Neural cell (in vitro differentiated cells): Measurements from ENCODE around the gene COL6A6. TPM values are rescaled to one million over a fixed set of nuclear protein-coding genes. Genes with fewer than 3 reads are reported as not detected.
"Not testable (repeated sequence)": the region's sequence is repeated elsewhere in the genome, so short reads cannot be mapped to it uniquely, and the experiment has no call there.

Source experiments
- H2AFZ ChIP-seq: fragments of 200-600, 300-800 bp; sonication (generic), shearing (Covaris generic); 2 replicates; pipeline ENCODE4 v1.6.0; 2014; ENCODE audit warnings: low read depth, mild to moderate bottlenecking, antibody characterized with exemption, low read length, moderate library complexity
- H3F3A ChIP-seq: fragments of 200-600 bp; shearing (Covaris generic); 2 replicates; pipeline ENCODE4 v1.6.1; 2016; ENCODE audit warnings: mild to moderate bottlenecking, moderate library complexity, mixed read lengths, antibody characterized with exemption, low read length; ENCODE audit not compliant: insufficient read depth, poor library complexity, severe bottlenecking
- H3K27ac ChIP-seq: fragments of 200-600, 300-800 bp; sonication (generic), shearing (Covaris generic); 2 replicates; pipeline ENCODE4 v1.5.1; 2014; ENCODE audit warnings: mild to moderate bottlenecking, low read length, moderate library complexity
- H3K27me3 ChIP-seq: fragments of 300-800, 200-600 bp; sonication (generic), shearing (Covaris generic); 2 replicates; pipeline ENCODE4 v1.6.0; 2014; ENCODE audit warnings: mild to moderate bottlenecking, low read depth, low read length, moderate library complexity; ENCODE audit not compliant: insufficient read depth
- H3K36me3 ChIP-seq: fragments of 300-800, 200-600 bp; sonication (generic), shearing (Covaris generic); 2 replicates; pipeline ENCODE4 v1.5.1; 2014; ENCODE audit warnings: mild to moderate bottlenecking, antibody characterized with exemption, low read length, moderate library complexity; ENCODE audit not compliant: insufficient read depth
- H3K4me2 ChIP-seq: fragments of 300-800, 200-600 bp; sonication (generic), shearing (Covaris generic); 2 replicates; pipeline ENCODE4 v1.6.0; 2014; ENCODE audit warnings: mild to moderate bottlenecking, low read length
- H3K4me3 ChIP-seq: fragments of 300-800, 200-600 bp; sonication (generic), shearing (Covaris generic); 2 replicates; pipeline ENCODE4 v1.5.1; 2014; ENCODE audit warnings: mild to moderate bottlenecking, low read length, moderate library complexity
- H3K79me2 ChIP-seq: fragments of 200-600 bp; shearing (Covaris generic); replicated peaks from 2 replicates; pipeline ENCODE4 v1.6.0; 2014; ENCODE audit warnings: mild to moderate bottlenecking, low read length, moderate library complexity; ENCODE audit not compliant: insufficient read depth
- H3K9ac ChIP-seq: fragments of 300-800, 200-600 bp; sonication (generic), shearing (Covaris generic); 2 replicates; pipeline ENCODE4 v1.6.1; 2016; ENCODE audit warnings: mild to moderate bottlenecking, low read length, mixed read lengths
- H3K9me2 ChIP-seq: fragments of 200-600 bp; shearing (Covaris generic); 2 replicates; pipeline ENCODE4 v1.6.1; 2016; ENCODE audit warnings: mild to moderate bottlenecking, low read length, mixed read lengths; ENCODE audit not compliant: insufficient read depth
- H3K9me3 ChIP-seq: fragments of 200-600, 300-800 bp; sonication (generic), shearing (Covaris generic); 2 replicates; pipeline ENCODE4 v1.6.1; 2016; ENCODE audit warnings: mild to moderate bottlenecking, mixed run types, low read length, moderate library complexity, mixed read lengths
- H4K20me1 ChIP-seq: fragments of 200-600 bp; shearing (Covaris generic); 2 replicates; pipeline ENCODE4 v1.6.1; 2016; ENCODE audit warnings: mild to moderate bottlenecking, mixed run types; ENCODE audit not compliant: insufficient read depth
- EP300 ChIP-seq: fragments of 450-650 bp; conservative IDR thresholded peaks from 2 replicates; pipeline ENCODE4 v1.6.1; 2014; ENCODE audit warnings: antibody characterized with exemption, mild to moderate bottlenecking, moderate library complexity; ENCODE audit not compliant: poor library complexity, severe bottlenecking
- EZH2 ChIP-seq: fragments of 200-600, 300-800 bp; shearing (Covaris generic), sonication (generic); IDR thresholded peaks from 2 replicates; pipeline ENCODE4 v1.6.1; 2014; ENCODE audit warnings: antibody characterized with exemption, low read length, borderline replicate concordance, mild to moderate bottlenecking; ENCODE audit not compliant: insufficient read depth, poor library complexity, severe bottlenecking
- MXI1 ChIP-seq: fragments of 450-650 bp; conservative IDR thresholded peaks from 2 replicates; pipeline ENCODE4 v1.6.1; 2014; ENCODE audit warnings: antibody characterized with exemption, mild to moderate bottlenecking; ENCODE audit not compliant: poor library complexity, severe bottlenecking
- POLR2AphosphoS5 ChIP-seq: IDR thresholded peaks from 2 replicates; pipeline ENCODE4 v1.6.1; 2012
- RAD21 ChIP-seq: fragments of 450-650 bp; conservative IDR thresholded peaks from 2 replicates; pipeline ENCODE4 v1.6.1; 2014; ENCODE audit warnings: antibody characterized with exemption, mild to moderate bottlenecking, moderate library complexity
- SMC3 ChIP-seq: fragments of 450-650 bp; conservative IDR thresholded peaks from 2 replicates; pipeline ENCODE4 v1.6.1; 2014; ENCODE audit warnings: antibody characterized with exemption, mild to moderate bottlenecking, moderate library complexity; ENCODE audit not compliant: poor library complexity
- TAF1 ChIP-seq: IDR thresholded peaks from 2 replicates; pipeline ENCODE4 v1.6.1; 2012; ENCODE audit warnings: low read depth
- polyA plus RNA-seq: library from polyadenylated mRNA; depleted of rRNA; stranded (reverse); fragments of >200 nt; gene quantifications from 2 replicates; pipeline ENCODE4 v1.2.3, GENCODE V29; 2014
- TF ChIP-seq, protein P1 (sequence below): IDR thresholded peaks from 2 replicates; pipeline ENCODE4 v1.6.1; 2012; ENCODE audit warnings: borderline replicate concordance
- TF ChIP-seq, protein P2 (sequence below): fragments of 450-650 bp; IDR thresholded peaks from 2 replicates; pipeline ENCODE4 v1.5.1; 2014; ENCODE audit warnings: antibody characterized with exemption, mild to moderate bottlenecking, moderate library complexity; ENCODE audit not compliant: poor library complexity, severe bottlenecking

The COL6A6 gene
- polyA plus RNA-seq, 1 donor from 2014 or later: not detected

DNA sequence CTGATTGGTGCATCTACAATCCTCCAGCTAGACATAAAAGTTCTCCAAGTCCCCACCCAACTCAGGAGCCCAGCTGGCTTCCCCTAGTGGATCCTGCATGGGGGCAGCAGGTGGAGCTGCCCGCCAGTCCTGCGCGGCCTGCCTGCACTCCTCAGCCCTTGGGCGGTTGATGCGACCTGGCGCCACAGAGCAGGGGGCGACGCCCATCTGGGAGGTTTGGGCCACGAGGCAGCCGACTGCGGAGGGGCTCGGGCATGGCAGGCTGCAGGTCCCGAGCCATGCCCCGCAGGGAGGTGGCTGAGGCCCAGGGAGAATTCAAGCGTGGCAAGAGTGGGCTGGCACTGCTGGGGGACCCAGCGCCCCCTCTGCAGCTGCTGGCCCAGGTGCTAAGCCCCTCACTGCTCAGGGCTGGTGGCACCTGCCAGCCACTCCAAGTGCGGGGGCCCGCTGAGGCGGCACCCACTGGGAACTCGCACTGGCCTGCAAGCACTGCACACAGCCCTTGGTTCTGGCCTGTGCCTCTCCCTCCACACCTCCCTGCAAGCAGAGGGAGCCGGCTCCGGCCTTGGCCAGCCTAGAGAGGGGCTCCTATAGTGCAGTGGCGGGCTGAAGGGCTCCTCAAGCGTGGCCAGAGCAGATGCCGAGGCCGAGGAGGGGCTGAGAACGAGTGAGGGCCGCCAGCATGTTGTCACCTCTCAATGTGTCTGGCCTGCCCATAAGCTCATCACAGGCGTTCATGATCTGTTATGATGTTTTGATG, 30.1 kb downstream of the COL6A6 start:
- Histone ChIP-seq H3K9ac (no peak overlapping the region), H4K20me1 (no peaks in the 10 kb centered on the region), H3F3A (no peaks in the 10 kb centered on the region), H2AFZ (no peak overlapping the region), H3K4me2 (no peak overlapping the region), H3K36me3 (no peaks in the 10 kb centered on the region), H3K79me2 (no peaks in the 10 kb centered on the region), H3K9me3 (no peaks in the 10 kb centered on the region), H3K27ac (no peak overlapping the region), H3K27me3 (no peaks in the 10 kb centered on the region), H3K9me2 (no peaks in the 10 kb centered on the region), H3K4me3 (no peak overlapping the region)
- no peak for TF ChIP-seq MXI1

DNA sequence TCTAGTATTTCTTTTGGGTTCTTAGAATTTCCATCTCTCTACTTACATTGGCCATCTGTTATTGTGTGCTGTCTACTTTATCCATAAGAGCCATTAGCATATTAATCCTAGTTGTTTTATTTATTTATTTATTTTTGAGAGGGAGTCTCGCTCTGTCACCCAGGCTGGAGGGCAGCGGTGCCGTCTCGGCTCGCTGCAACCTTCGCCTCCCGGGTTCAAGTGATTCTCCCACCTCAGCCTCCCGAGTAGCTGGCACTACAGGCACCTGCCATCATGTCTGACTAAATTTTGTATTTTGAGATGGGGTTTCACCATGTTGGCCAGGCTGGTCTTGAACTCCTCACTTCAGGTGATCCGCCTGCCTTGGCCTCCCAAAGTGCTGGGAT, 30.7 kb downstream of the COL6A6 start:
- not testable (repeated sequence) for H3K27me3 ChIP-seq, H3K4me2 ChIP-seq

DNA sequence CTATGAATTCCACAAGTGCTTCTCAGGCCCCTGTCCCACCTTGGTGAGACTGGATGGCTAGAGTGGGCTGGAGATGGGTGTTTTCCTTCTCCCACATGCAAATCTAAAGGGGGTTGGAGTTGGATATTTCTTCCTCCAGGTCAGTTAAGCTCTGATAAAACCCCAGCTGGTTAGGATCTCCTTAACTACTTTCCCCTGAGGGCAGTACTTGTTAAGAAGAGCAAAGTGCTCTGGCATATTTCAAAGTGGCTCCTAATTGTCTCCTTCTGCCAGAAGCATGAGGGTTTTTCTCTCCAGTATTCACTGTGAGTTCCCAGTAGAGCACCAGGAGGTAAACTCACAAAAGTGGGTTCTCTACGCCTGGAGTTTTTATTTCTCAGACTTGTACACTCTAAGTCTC, 31.4 kb downstream of the COL6A6 start:
- Histone ChIP-seq H3K27me3 (no peaks in the 10 kb centered on the region), H3K9ac (no peak overlapping the region), H3K9me3 (no peaks in the 10 kb centered on the region), H4K20me1 (no peaks in the 10 kb centered on the region), H3K4me3 (no peak overlapping the region), H3K36me3 (no peaks in the 10 kb centered on the region), H2AFZ (no peak overlapping the region), H3K79me2 (no peaks in the 10 kb centered on the region), H3K9me2 (no peaks in the 10 kb centered on the region), H3K27ac (no peak overlapping the region), H3F3A (no peaks in the 10 kb centered on the region), H3K4me2 (no peak overlapping the region)
- TF ChIP-seq MXI1 (no peak), EP300 (no peak), RAD21 (no peak), TAF1 (no peak), POLR2AphosphoS5 (no peak), SMC3 (no peak), EZH2 (no peak)
- TF ChIP-seq, protein P1, sequence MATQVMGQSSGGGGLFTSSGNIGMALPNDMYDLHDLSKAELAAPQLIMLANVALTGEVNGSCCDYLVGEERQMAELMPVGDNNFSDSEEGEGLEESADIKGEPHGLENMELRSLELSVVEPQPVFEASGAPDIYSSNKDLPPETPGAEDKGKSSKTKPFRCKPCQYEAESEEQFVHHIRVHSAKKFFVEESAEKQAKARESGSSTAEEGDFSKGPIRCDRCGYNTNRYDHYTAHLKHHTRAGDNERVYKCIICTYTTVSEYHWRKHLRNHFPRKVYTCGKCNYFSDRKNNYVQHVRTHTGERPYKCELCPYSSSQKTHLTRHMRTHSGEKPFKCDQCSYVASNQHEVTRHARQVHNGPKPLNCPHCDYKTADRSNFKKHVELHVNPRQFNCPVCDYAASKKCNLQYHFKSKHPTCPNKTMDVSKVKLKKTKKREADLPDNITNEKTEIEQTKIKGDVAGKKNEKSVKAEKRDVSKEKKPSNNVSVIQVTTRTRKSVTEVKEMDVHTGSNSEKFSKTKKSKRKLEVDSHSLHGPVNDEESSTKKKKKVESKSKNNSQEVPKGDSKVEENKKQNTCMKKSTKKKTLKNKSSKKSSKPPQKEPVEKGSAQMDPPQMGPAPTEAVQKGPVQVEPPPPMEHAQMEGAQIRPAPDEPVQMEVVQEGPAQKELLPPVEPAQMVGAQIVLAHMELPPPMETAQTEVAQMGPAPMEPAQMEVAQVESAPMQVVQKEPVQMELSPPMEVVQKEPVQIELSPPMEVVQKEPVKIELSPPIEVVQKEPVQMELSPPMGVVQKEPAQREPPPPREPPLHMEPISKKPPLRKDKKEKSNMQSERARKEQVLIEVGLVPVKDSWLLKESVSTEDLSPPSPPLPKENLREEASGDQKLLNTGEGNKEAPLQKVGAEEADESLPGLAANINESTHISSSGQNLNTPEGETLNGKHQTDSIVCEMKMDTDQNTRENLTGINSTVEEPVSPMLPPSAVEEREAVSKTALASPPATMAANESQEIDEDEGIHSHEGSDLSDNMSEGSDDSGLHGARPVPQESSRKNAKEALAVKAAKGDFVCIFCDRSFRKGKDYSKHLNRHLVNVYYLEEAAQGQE: no peak
- TF ChIP-seq, protein P2, sequence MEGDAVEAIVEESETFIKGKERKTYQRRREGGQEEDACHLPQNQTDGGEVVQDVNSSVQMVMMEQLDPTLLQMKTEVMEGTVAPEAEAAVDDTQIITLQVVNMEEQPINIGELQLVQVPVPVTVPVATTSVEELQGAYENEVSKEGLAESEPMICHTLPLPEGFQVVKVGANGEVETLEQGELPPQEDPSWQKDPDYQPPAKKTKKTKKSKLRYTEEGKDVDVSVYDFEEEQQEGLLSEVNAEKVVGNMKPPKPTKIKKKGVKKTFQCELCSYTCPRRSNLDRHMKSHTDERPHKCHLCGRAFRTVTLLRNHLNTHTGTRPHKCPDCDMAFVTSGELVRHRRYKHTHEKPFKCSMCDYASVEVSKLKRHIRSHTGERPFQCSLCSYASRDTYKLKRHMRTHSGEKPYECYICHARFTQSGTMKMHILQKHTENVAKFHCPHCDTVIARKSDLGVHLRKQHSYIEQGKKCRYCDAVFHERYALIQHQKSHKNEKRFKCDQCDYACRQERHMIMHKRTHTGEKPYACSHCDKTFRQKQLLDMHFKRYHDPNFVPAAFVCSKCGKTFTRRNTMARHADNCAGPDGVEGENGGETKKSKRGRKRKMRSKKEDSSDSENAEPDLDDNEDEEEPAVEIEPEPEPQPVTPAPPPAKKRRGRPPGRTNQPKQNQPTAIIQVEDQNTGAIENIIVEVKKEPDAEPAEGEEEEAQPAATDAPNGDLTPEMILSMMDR: no peak

More for the DNA sequence above, 30.7 kb downstream of the COL6A6 start:
- H3K4me3 ChIP-seq, H2AFZ ChIP-seq, H3K9me2 ChIP-seq, H3K79me2 ChIP-seq, H4K20me1 ChIP-seq, H3K9ac ChIP-seq, H3K27ac ChIP-seq, H3F3A ChIP-seq, H3K36me3 ChIP-seq, H3K9me3 ChIP-seq: not testable (repeated sequence)
